Measurements from ENCODE around the gene PXMP4. TPM values are rescaled to one million over a fixed set of nuclear protein-coding genes. Genes with fewer than 3 reads are reported as not detected.

PXMP4 gene
- total RNA-seq, 2 experiments from 2014 or later, result 13.4 to 19.2 TPM

- Mint-ChIP-seq H3K9me3 (no peaks in the 10 kb centered on the region), H3K27me3 (no peaks in the 10 kb centered on the region), H3K4me3 (no peak overlapping the region), H3K4me1 (peaks cover 1% of the 10 kb centered on the region), H3K36me3 (peaks cover 2% of the 10 kb centered on the region), H3K27ac (no peak overlapping the region)
- no peak for DNase-seq
- ATAC-seq (ENCODE audit: low read depth), result no peak
- POLR2A ChIA-PET, result no interaction called here
Observed at GRCh38 chr20:33655164-33655563, 64.9 kb downstream of the PXMP4 start.

GRCh38 chr20:33654680-33655161 is 65.4 kb downstream of the PXMP4 start:
- no peak for DNase-seq
- Mint-ChIP-seq H3K27ac (no peak overlapping the region), H3K27me3 (no peaks in the 10 kb centered on the region), H3K4me3 (no peak overlapping the region), H3K4me1 (peaks cover 1% of the 10 kb centered on the region), H3K36me3 (peaks cover 2% of the 10 kb centered on the region), H3K9me3 (no peaks in the 10 kb centered on the region)
- POLR2A ChIA-PET, result no interaction called here
- no peak for ATAC-seq (ENCODE audit: low read depth)

- Mint-ChIP-seq H3K4me3 (no peak overlapping the region), H3K4me1 (peaks cover 2% of the 10 kb centered on the region), H3K9me3 (no peaks in the 10 kb centered on the region), H3K36me3 (peaks cover 1% of the 10 kb centered on the region), H3K27me3 (no peaks in the 10 kb centered on the region), H3K27ac (no peak overlapping the region)
- POLR2A ChIA-PET, result interaction anchor here (1.0 kb wide), 2 partner anchors 13 to 254 kb away, joined by 3 to 4 read pairs; partner anchors contain the start of gene ACTL10
- peak; percentile 25 for DNase-seq
- no peak for ATAC-seq (ENCODE audit: low read depth)
Observed at GRCh38 chr20:33653900-33654596, 66.1 kb downstream of the PXMP4 start.

GRCh38 chr20:33653218-33653899 is 66.8 kb downstream of the PXMP4 start:
- Mint-ChIP-seq H3K27me3 (no peaks in the 10 kb centered on the region), H3K27ac (peak overlapping the region; percentile 58), H3K4me1 (peaks cover 4% of the 10 kb centered on the region), H3K9me3 (no peaks in the 10 kb centered on the region), H3K4me3 (no peak overlapping the region), H3K36me3 (no peaks in the 10 kb centered on the region)
- DNase-seq (peak; percentile 58), ATAC-seq (ENCODE audit: low read depth) (peak; percentile 61)
- POLR2A ChIA-PET, result interaction anchor here (1.0 kb wide), 2 partner anchors 13 to 253 kb away, joined by 3 to 4 read pairs; partner anchors contain the start of gene ACTL10

Other genes starting within 250 kb of the PXMP4 start
- gene CBFA2T2, start 230.2 kb downstream of the PXMP4 start, total RNA-seq, result 10 to 100 TPM; 27.7 to 28.4 TPM
- under 1 TPM; 0.39 to 0.43 TPM for gene C20orf144, start 58.0 kb downstream of the PXMP4 start, total RNA-seq
- gene ACTL10, start 53.4 kb downstream of the PXMP4 start, total RNA-seq, result 1 to 10 TPM; 4.4 to 4.9 TPM
- 10 to 100 TPM; 36.3 to 37.7 TPM for gene NECAB3, start 45.9 kb downstream of the PXMP4 start, total RNA-seq
- 10 to 100 TPM; 62.5 to 68.4 TPM for gene E2F1, start 33.9 kb downstream of the PXMP4 start, total RNA-seq
- gene ZNF341, start 11.7 kb upstream of the PXMP4 start, total RNA-seq, result 1 to 10 TPM; 5.1 to 5.7 TPM
- 10 to 100 TPM; 75.7 to 82.8 TPM for gene CHMP4B, start 91.0 kb upstream of the PXMP4 start, total RNA-seq